ENCODE results near the gene RPL21.
"Not testable (repeated sequence)": the region's sequence is repeated elsewhere in the genome, so short reads cannot be mapped to it uniquely, and the experiment has no call there.

The RPL21 gene

GRCh38 chr13:27293076-27293691, 41.8 kb downstream of the RPL21 start:
- no peak for DNase-seq

GRCh38 chr13:27293873-27294515, 42.6 kb downstream of the RPL21 start:
- DNase-seq, result no peak

- DNase-seq, result no peak
These were observed 43.7 kb downstream of the RPL21 start for GRCh38 chr13:27295096-27295495.

GRCh38 chr13:27295660-27296059, 44.3 kb downstream of the RPL21 start:
- DNase-seq, result no peak

GRCh38 chr13:27296496-27296895, 45.1 kb downstream of the RPL21 start:
- no peak for DNase-seq

GRCh38 chr13:27298849-27299248, 47.5 kb downstream of the RPL21 start:
- no peak for DNase-seq

GRCh38 chr13:27300406-27300805, 49.0 kb downstream of the RPL21 start:
- not testable (repeated sequence) for DNase-seq

- no peak for DNase-seq
These were observed 49.7 kb downstream of the RPL21 start for GRCh38 chr13:27300941-27301586.

GRCh38 chr13:27302643-27303262, 51.4 kb downstream of the RPL21 start:
- no peak for DNase-seq

- DNase-seq, result no peak
These were observed 52.7 kb downstream of the RPL21 start for GRCh38 chr13:27304099-27304498.

- no peak for DNase-seq
These were observed 53.3 kb downstream of the RPL21 start for GRCh38 chr13:27304611-27305010.
